Muscle of back (tissue), 11 donors: ENCODE data around the gene NUBP2. TPM values are rescaled to one million over a fixed set of nuclear protein-coding genes. Genes with fewer than 3 reads are reported as not detected.
A peak's percentile ranks its signal among the peaks of the same experiment; 100 is the strongest.

Experiments used
- DNase-seq, 3 donors: peaks; one replicate each; pipeline versions ENCODE4 v3.0.0 to v3.0.0-alpha.2; 2013
- polyA plus RNA-seq, 10 donors: library from polyadenylated mRNA; unstranded; fragments of 120-200 nt; gene quantifications; one replicate each; pipeline ENCODE4 v1.2.1, GENCODE V29; 2013; ENCODE audit not compliant: insufficient read length in 10 of 10

NUBP2 gene
- polyA plus RNA-seq, 10 donors, result 28.6 to 49.6 (median 35.7) TPM

DNA sequence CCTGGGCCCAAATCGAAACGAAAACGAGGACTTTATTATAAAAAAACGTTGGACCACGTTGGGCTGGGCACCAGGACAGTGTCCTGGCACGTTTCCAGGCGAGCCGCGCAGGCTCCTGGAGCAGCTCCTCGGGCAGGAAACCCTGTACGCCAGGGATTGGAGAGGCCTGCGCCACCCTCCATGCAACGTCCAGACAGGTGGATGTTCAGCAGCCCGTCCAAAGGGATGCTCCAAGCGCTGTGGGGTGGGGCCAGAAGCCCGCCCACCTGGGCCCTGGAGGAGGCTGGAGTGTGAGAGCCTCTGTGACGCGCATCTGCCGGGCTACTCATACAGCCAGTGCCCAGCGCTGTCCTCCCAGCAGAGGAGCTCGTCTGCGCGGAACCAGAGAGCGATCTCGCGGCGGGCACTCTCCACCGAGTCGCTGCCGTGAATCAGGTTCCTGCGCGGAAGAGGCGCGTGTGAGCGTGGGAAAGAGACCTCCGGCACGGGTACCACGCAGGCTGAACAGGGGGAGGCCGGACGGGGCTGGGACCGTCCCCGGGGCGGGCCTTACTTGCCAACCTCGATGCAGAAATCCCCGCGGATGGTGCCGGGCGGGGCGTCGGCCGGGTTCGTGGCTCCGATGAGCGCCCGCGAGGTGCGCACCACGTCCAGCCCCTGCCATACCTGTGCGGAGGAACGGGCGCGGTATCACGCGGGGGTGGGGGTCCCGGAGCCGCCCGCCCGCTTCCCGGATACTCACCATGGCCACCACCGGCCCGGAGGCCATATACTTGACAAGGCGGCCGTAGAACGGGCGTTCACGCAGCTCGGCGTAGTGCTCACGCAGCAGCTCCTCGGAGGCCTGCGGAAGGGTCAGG, 12.2 kb upstream of the NUBP2 start:
- DNase-seq, result peak in 1 of 3 donors; percentile 68

DNA sequence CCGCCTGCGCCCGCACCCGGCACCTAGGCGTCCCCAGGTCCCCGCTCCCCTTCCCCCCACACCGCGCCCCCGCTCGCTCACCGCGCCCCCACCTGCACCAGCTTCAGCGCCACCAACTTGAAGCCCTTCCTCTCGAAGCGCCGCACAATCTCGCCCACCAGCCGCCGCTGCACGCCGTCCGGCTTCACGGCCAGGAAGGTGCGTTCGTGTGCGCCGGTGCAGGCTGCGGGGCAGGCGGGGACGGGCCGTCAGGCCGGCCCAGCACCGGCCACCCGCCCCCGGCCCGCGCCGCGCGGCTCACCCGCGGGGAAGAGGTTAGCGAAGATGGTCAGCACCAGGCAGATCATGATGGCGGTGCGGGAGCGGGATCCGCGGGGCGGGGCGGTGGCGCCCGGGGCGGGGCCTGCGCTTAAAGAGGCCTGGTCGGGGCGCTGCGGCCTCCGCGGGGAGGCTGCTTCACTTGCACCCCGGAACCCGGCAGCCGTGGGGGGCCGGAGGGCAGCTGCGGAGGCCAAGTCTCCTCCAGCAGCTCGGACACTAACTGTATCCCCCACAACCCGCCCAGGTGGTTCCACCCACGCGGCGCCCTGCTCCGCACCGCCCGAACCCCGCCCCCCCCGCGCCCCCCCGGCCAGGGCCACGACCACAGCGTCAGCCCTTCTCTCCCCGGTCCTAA, 11.4 kb upstream of the NUBP2 start, which contains the start of gene NME3:
TSS of gene NME3 (minus strand) at position 356 of the 676 bp plus-strand sequence. CDS start at position 347, 9 bp downstream.
- peak; percentile 44 to 91 (median 80) for DNase-seq

DNA sequence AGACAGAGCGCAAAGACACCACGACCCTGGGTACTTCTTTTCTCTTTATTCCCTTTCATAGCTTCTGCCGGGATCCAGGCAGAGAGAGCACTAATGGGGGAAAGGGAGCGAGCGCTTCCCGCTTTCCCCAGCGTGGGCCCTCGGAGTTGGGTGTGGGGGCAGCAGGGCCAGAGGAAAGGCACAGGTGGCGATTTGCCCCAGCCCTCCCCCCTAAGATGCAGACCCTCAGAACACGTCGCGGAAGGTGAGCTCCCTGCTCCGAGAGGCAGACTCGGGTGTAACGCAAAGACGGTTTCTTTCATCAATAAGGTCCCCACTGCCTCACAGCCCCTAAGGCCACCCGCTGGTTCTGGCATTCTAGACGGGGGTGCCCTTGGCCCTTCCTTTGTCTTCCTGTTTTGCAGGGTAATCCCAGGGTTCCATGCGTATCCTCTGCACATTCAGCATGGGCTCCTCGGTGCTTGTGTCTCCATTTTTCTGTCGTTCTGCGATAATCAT, 10.8 kb upstream of the NUBP2 start:
- peak in 1 of 3 donors; percentile 44 for DNase-seq

DNA sequence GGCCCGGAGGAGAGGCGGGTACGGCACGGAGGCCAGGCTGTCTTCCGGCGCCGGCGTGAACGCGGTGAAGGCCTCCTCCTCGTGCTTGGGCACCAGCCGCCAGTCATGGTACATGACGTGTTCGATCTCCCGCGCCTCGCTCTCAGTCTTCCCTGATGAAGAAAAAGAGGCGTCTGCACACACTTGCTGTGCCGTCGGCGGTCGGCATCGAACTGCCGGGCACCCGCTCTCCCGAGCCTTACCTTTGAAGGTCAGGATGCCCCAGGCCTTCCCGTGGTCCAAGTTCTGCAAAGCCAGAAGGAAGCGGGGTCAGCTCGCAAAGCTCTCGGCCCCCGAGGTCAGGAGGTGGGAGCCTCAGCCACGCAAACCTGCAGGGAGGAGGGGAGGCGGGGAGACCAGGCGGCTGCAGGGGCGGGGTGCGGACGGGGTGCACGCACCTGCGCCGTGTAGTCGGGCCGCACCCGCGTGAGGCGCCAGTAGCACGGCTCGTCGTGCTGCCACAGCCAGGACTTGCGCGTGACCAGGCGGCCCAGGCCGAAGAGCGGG, 10.3 kb upstream of the NUBP2 start, which contains the start of gene EME2:
TSS of gene EME2 (plus strand) at position 449 of the 546 bp plus-strand sequence. CDS start 418 bp downstream, outside the sequence.
- DNase-seq, result no peak

DNA sequence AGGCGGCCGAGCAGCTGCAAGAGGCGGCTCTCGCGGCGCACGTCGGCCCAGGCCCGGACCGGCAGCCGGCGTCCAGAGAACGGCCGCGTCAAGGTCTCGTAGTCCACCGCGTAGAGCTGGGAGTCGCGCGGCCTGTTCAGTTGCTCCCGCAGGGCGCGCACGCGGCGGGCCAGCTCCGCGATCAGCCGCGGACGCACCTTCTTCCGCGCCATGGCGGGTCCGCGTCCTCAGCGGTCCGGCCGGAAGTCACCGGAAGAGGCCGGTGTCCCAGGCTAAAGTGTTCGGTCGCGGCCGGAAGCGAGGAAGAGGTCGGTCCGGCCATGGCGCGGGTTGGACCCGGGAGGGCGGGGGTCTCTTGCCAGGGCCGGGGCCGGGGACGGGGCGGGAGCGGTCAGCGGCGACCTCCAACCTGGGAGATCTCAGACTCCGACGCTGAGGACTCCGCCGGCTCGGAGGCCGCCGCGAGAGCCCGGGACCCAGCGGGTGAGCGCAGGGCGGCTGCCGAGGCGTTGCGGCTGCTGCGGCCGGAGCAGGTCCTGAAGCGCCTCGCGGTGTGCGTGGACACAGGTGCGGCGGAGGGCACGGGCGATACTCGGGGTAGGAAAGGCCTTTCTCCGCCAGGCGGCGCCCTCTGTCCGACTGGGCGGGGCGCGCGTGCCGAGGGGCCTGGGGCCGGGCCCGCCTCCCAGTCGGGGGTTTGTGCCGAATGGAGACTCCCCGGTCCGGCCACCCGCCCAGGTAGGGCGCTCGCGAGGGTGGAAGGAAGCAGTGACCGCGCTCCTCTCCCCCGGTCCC, 9.7 kb upstream of the NUBP2 start, which contains the start of gene MRPS34:
TSS of gene MRPS34 (minus strand) at position 227 of the 795 bp plus-strand sequence. CDS start at position 212, 15 bp downstream.
- peak; percentile 81 to 94 (median 90) for DNase-seq

DNA sequence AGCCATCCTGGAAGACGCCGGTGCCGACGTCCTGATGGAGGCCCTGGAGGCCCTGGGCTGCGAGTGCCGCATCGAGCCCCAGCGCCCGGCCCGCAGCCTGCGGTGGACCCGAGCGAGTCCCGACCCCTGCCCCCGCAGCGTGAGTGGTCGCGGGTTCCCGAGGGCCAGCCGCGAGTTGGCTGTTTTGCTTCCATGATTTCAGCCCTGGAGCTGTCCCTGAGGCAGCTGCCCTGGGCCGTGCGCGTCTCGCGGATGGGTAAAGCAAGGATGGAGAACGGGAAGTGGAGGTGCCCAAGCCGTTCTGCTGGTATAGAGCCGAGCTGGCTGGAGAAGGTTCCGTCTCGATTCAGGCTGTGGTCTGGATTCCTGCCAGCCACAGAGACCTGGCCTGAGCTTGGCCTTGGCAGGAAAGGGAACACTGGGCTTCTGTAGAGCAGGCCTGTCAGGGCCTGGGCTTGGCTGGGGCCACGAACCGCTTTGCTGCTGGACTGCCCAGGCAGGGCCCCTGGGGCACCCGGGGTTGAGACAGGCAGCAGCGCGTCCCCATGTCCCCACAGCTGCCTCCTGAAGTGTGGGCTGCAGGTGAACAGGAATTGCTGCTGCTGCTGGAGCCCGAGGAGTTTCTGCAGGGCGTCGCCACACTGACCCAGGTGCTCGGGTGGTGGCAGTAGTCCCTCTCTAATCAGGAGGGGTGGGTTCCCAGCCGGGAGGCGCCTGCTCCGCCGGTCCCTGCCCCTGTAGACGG, 8.9 kb upstream of the NUBP2 start:
- no peak for DNase-seq

DNA sequence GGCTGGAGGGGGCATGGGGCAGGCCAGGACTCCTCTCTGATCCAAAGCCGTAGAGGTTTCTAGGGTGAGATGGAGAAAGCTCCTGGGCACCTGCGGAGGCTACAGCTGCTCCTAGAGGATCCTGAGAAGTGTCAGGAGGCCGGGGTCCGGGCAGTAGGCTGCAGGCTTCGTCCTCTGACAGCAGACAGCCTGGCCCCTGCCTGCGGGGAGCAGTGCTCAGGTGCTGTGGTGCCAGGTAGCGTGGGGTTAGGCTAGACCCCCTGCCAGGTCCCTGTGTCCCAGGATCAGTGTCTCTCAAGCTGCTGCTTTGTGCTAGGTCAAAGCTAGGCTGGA, 8.3 kb upstream of the NUBP2 start:
- no peak for DNase-seq

DNA sequence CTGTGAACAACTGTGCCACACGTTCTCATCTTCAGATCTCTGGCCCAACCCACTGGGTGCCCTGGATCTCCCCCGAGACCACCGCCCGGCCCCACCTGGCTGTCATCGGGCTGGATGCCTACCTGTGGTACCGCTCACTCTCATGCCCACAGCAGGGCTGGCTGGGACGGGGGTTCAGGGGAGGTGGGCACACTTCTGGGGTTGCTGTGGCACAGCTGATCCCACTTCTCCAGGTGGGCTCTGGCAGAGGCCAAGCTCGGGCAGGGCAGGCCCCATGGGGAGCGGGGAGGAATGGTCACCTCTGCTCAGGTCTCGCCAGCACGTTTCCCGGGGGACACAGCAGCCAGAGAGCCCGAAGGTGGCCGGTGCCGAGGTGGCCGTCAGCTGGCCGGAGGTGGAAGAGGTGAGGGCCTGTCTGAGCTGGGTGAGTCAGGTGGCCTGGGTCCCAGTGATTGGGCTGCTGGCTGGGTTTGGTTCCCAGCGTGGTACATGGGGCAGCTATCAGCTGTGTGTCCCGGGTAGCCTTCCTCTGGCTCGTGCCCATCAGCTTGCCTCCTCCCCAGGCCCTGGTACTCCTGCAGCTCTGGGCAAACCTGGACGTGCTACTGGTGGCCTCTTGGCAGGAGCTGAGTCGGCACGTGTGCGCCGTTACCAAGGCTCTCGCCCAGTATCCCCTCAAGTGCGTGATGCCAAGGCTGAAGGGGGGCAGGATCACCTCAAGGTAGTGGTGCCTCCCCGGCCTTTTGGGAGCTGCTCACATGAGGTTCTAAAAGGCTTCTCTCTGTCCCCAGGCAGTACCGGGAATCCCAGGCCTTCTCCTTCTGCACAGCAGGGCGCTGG, 7.5 kb upstream of the NUBP2 start:
- no peak for DNase-seq

DNA sequence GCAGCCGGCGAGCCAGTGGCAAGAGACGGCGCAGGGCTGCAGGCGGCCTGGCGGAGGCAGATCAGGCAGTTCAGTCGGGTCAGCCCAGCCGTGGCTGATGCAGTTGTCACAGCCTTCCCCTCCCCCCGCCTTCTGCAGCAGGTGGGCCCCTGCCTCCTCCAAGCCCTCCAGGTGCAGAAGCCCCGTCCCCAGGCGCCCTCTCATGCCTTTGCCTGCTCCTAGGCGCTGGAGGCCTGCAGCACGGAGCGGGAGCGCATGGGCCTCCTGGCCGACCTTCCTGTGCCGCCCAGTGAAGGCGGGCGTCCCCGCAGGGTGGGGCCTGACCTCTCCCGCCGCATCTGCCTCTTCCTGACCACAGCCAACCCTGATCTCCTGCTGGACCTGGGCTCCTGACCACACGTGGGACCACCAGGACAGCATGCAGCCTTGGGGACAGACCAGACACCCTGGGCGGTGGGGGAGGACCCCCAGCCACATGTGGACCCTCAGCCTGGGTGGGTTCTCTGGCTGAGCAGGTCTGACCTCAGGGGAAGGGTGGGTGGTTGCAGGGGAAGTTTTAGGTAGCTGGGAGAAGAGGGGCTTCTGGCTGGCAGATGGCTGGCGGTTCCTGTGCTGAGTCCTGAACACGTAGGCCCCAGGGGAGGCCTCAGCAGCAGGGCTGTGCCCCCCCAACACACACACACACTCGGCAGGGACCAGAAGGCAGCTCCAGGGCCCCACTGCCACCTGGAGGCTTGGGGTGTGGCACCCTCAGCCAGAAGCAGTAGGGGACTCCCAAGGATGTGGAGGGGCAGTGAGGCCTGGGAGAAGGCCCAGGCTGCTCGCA, 6.7 kb upstream of the NUBP2 start:
- DNase-seq, result no peak

DNA sequence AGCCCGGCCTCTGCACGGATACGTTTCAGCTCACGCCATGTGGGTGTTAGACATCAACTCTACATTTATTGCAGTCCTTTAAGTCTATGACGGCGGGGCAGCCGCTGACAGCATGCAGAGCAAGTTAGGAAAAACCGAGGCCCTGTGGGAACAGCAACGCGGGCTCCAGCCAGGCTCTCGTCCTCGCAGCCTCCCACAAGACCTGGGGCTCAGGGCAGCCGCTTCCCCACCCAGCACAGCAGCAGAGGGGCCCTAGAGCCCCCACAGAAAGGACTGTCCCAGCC, 6.1 kb upstream of the NUBP2 start:
- DNase-seq, result no peak

DNA sequence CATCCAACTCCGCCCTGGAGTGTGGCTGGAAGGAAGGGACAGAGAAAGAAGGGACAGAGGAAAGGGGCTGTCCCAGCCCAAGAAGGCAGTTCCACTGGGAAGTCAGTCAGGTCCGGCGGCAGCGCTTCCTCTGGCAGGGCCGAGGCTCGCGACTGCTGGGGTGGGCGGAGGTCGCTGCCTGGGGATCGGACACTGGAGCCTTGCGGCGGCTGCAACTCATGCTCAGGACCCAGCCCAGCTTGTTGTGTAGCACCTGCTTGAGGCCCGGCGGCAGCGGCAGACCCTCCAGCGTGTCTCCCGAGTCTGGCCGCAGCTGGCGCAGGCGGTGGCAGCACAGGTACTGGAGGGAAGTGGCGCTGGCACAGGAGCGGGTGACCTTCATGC, 5.8 kb upstream of the NUBP2 start:
- DNase-seq, result no peak

DNA sequence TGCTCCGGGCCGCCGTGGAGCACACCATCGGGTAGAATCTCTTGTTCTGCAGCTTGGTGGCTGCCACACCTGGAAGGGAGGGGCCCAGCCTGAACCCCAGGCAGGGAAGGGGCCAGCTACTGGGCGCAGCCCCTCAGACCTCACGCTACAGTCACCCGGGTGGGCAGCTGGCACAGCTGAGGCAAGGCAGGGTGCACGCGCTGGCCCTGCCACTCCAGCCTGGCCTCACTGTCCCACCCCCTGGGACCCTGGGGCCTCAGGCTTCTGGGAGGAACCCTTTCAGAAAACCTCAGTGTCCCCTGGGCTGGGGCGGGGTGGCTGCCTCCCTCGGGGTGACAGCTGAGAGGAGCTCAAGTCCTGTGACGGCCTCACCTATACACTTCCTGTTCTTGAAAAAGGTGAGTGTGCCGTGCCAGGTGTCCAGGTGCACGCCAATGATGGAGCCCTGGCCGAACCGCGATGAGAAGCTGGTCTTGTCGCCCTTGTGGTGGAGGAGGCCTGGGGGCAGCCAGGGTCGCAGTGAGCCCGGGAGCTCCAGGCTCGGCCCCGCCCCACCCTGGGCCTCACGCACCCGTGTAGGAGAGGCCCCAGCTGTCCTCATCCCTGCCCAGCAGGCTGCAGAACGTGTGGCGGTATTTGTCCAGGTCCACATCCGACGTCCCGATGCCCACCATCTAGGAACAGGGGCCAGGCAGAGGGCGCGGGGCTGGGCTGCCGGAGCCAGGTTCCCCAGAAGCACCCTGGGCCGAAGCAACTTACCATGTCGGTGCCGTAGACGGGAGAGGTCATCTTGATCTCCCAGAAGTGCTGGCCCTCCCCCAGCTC, 5.2 kb upstream of the NUBP2 start:
- DNase-seq, result no peak

DNA sequence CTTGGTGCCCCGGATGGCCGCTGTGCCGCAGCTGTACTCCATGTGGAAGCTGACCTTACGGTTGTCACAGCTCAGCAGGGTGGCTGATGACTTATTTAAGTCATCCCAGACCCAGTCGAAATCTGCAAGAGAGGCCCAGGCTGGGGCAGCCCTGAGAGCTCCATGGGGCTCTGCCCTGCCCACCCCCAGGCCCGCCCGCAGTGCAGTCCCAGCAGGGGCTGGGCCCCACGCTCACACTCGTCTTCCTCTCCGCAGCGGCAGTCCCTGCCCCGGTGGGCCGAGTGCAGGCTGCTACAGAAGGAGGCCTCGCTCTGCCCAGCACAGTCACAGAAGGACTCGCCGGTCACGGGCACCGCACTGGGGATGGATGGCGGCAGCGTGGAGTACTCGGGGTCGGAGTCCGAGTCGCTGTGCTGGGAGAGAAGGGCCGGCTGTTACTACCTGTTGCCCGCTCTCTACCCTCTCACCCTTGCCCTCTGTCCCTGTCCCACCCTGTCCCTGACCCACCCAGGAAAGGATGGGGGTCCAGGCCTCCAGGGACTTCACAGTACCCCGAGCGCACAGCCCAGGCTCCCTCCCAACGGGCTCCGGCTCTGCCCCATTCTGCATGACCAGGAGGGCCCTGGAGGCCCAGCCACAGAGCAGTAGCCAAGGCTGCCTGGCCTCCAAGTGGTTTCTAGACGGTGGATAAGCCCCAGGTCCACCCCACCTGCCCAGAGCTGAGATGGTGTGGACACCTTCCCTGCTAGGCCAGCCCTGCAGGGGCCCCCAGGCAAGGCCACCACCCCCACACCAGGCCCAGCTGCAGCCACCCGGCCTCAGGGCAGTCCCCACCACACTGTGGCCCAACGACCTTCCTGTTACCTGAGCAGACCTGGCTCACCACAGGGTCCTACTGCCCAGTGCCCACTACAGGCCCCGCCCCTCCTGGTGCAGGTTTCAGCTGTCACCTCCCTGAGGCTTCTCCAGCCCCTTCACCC, 4.3 kb upstream of the NUBP2 start:
- DNase-seq, result no peak

DNA sequence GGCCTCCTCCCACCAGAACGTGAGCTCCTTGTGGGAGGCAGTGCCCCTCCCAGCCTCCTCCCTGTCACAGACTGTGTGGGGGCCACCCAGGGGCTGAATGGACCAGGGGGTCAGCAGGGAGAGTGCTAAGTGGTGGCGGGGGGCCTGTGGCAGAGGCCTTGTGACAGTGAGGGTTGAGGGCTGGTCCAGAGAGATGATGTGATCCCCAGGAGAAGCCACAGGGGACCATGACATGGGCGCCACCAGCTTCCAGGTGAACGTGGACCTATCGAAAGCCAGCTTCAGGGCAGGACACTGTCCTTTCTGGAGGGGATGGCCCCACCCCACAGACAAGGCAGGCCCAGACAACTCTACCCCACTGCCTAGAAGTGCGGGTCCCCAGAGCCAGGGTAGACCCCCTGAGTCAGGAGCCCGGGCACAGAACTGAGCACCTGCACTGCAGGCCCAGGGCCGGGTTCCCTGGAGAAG, 3.5 kb upstream of the NUBP2 start:
- no peak for DNase-seq

DNA sequence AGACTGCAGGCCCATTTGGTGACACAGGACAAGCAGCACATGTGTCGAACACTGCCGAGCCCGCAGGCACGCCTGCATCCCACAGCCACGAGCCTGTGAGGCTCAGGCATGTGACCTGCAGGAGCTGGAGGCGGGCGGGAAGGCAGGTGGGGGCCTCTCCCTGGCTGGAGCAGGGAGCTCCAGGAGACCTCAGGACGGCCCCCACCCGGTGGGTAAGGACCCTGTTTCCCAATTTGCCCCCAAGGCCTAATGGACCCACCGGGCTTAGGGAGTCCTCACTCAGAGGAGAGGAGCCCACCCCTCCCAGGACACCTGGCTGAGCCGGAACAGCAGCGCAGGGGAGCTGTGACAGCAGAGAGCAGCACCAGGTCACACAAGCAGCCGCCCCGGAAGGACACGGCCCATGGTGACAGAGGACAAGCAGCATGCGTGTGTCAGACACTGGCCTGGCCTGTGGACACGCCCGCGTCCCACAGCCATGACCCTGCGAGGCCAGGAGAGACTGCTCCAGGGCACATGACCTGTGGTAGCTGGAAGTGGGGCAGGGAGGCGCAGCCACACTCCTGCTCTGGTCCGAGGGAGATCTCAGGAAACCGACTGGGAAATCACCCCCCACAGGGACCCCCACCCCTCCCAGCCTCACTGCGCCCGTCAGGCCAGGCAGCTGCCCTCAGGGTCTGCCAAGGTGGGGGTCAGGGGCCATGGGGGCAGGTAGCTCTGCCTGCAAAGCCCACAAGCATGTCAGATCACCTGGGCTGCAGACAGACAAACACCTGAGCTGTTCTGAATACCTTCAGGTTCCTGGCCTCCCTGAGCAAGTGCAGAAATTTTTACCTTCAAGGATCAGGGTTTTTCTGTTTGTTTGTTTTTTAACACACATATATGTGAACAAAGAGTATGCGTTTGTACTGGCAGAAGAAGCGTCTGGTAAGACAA, 2.8 kb upstream of the NUBP2 start:
- DNase-seq, result no peak

DNA sequence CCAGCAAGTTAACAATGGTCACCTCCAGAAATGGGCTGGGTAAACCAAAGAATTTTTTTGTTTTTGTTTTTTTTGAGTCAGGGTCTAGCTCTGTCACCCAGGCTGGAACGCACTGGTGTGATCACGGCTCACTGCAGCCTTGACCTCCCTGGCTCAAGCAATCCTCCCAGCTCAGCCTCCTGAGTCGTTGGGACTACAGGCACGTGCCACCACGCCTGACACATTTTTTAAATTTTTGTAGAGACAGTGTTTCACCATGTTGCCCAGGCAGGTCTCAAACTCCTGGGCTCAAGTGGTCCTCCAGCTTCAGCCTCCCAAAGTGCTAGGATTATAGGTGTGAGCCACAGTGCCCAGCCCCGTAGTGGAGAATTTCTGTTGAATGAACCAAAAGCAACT, 2.1 kb upstream of the NUBP2 start:
- no peak for DNase-seq
